GM12872 (cell line): ENCODE results near the gene FSD1.

Source experiments
- CTCF ChIP-seq: IDR thresholded peaks from 3 replicates; pipeline ENCODE4 v1.5.1; 2011; ENCODE audit warnings: low read depth, mild to moderate bottlenecking, low read length, moderate library complexity; ENCODE audit not compliant: insufficient read depth

The FSD1 gene

GRCh38 chr19:4301590-4302242 is 2.7 kb upstream of the FSD1 start:
- TF ChIP-seq CTCF, result no peak

- TF ChIP-seq CTCF, result no peak
Observed at GRCh38 chr19:4302243-4302640, 2.2 kb upstream of the FSD1 start, which contains the start of gene TMIGD2. Gene TMIGD2 (minus strand): TSS chr19:4302389. CDS start chr19:4302385, 4 bp downstream.

GRCh38 chr19:4303819-4304537 is 420 bp upstream of the FSD1 start:
- TF ChIP-seq CTCF, result no peak

- no peak for TF ChIP-seq CTCF
Observed at GRCh38 chr19:4305257-4305612, 837 bp downstream of the FSD1 start.

GRCh38 chr19:4305659-4306058 is 1.3 kb downstream of the FSD1 start:
- TF ChIP-seq CTCF, result no peak

GRCh38 chr19:4310247-4311121 is 6.1 kb downstream of the FSD1 start:
- no peak for TF ChIP-seq CTCF

- no peak for TF ChIP-seq CTCF
Observed at GRCh38 chr19:4313847-4314490, 9.6 kb downstream of the FSD1 start.
